ENCODE data around the gene TDRD3. TPM values are rescaled to one million over a fixed set of nuclear protein-coding genes. Genes with fewer than 3 reads are reported as not detected.

Gene TDRD3
- total RNA-seq, 1 donor from 2014 or later = 38.4 TPM

GRCh38 chr13:60519496-60519895 is 122.5 kb downstream of the TDRD3 start:
- no peak for DNase-seq
- no peak for ATAC-seq (ENCODE audit: poor library complexity)
- intact Hi-C loops (cut with DNase I) = no loop called here

GRCh38 chr13:60520902-60521569 is 124.0 kb downstream of the TDRD3 start:
- ATAC-seq (ENCODE audit: poor library complexity) (no peak), DNase-seq (no peak)
- intact Hi-C loops (cut with DNase I) = no loop called here

GRCh38 chr13:60538566-60538965 is 141.5 kb downstream of the TDRD3 start:
- DNase-seq (no peak), ATAC-seq (ENCODE audit: poor library complexity) (no peak)
- intact Hi-C loops (cut with DNase I) = no loop called here

DNA sequence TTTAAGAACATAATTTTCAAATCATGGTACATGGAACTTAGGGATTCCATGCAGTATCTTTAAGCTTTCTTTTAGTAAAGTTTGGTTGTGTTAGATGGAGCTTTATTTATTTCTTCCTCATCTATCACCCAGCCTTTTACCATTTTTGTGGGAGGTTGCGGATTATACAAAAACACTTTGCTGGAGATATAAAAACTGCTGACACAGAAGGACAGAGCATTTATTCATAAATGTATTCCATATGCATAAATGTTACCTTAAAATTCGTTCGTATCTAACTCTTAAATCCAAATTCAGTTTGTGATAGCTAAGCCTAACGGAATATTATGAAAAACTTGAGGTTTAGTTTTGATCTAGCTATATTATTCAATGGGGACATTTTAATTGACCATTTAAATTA is 143.3 kb downstream of the TDRD3 start:
- intact Hi-C loops (cut with DNase I) = no loop called here
- ATAC-seq (ENCODE audit: poor library complexity) (no peak), DNase-seq (no peak)

GRCh38 chr13:60562096-60562780 is 165.2 kb downstream of the TDRD3 start:
- intact Hi-C loops (cut with DNase I) = no loop called here
- DNase-seq (no peak), ATAC-seq (ENCODE audit: poor library complexity) (no peak)

DNA sequence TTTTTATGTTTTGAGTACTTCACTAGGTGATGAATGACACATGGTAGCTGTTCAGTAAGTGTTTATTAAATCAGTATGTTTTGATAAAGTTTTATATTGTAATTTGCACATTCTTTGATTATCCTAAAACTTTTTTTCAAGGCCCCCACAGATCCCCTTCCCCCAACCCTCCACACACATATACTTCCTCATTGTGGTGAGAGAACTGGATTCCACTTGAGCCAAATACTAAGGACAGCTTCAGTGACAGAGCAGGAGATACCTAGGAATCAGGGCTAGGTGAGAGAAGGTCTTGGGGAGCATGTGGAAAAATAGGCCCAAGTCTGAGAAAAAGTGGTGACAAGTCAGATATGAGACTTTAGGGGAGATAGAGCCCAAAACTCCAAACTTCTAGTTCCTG is 174.6 kb downstream of the TDRD3 start:
- DNase-seq = no peak
- no peak for ATAC-seq (ENCODE audit: poor library complexity)
- intact Hi-C loops (cut with DNase I) = no loop called here

DNA sequence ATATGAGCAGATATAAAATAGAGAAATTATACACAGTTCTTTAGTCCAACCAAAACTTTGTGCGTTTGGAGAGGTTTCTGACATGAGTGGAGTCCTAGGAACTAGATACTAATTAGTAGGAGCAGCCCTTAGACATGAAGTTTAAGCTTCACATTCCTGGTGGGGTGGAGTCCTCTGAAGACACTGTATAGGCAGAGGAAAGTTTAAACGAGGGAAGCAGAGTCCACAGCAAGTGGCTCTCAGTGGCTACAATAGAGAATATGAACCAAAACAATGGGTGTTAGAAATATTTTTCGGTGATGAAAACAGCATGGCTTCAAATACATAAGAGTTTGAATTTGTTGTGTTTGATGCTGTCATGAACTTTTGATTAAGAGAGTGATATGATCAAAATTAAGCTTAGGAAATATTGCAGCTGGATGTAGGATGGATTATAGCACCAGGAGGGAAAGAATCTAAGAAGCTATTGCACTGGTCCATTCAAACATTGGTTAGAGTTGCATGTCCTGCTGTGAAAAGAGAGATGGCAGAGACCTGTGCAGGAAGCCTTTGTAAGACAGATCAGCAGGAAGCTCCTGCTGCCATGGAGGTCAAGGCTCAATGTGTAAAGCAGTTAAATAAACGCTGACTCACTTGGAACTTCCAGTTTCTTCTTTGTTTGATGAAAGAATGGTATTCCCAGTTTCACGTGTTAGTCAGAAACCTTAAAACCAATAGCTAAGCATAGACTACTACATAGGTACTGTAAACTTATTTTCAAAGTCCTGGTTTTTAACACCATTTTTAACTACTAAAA is 175.2 kb downstream of the TDRD3 start:
- ATAC-seq (ENCODE audit: poor library complexity) = no peak
- no peak for DNase-seq
- intact Hi-C loops (cut with DNase I) = no loop called here

GRCh38 chr13:60572855-60573254 is 175.8 kb downstream of the TDRD3 start:
- intact Hi-C loops (cut with DNase I) = no loop called here
- DNase-seq (no peak), ATAC-seq (ENCODE audit: poor library complexity) (no peak)

DNA sequence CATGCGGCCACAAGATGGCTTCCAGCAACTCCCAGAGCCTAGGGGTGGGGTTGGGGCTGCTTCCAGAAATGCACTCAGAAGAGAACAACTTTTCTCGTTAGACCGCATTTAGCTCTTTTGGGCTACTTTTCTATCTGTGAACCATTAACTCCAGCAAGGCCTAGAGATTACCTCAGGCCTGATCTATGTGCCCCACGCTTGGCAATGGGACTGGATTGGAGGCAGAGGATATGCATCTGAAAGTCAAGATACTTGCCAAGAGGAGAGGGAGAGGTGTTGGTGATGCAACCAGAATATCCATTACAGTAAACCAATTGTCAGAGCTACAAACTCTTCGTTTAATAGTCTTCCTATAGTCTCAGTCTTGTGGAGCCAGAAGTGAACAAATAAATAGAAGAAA is 177.7 kb downstream of the TDRD3 start:
- ATAC-seq (ENCODE audit: poor library complexity) (no peak), DNase-seq (no peak)
- intact Hi-C loops (cut with DNase I) = no loop called here

- intact Hi-C loops (cut with DNase I) = no loop called here
- DNase-seq (no peak), ATAC-seq (ENCODE audit: poor library complexity) (no peak)
Measured at GRCh38 chr13:60575142-60575541, 178.1 kb downstream of the TDRD3 start.

DNA sequence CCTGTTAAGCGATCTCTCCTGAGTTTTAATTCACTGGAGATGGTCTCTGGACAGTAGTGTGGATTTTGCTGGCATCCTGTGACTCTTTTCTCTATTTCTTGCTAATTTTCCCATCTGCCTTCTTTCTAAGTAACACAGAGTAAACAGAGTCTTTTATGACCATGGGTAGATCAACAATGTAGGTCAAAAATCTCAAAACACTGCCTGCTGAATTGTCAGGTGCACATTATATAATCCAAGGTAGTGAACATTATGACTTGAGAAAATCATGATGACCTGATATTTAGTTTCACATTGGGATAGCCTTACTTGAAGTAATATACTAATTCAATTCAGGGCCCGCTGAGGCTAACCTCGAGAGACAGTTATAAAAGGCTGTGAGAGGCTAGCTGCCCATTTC is 180.7 kb downstream of the TDRD3 start:
- DNase-seq (no peak), ATAC-seq (ENCODE audit: poor library complexity) (no peak)
- intact Hi-C loops (cut with DNase I) = no loop called here

DNA sequence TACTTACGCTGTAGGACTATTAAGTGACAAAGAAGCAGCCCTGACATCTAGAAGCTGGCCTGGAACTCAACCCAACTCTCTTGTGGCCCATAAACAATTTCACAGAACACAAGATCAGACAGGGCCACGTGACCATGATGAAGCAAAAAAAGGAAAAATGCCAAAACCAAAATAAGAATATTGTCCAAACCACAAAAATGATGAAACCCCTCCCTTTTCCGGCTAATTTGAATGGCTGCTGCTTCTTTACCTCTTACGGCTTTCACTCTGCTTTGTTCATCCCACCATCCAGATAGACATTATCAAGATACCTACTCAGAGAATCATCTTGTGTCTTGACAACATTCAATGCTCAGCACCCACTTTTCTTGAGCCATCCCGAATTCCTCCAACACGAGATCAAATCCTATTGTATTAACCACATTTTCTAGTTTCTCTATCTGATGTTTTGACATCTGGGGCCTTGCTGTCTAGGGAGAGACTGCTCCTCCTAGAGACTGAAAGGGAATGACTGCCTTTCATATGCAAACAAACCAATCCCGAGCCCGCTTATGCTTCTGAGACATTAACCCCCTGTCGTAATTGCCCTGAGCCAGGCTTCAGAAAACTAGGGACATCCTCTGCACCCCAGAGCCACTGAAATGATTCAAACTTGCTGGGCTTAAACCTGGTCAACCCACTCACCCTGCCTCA is 186.3 kb downstream of the TDRD3 start:
- ATAC-seq (ENCODE audit: poor library complexity) = no peak
- intact Hi-C loops (cut with DNase I) = no loop called here
- DNase-seq = no peak

GRCh38 chr13:60583911-60584753 is 187.1 kb downstream of the TDRD3 start:
- no peak for DNase-seq
- ATAC-seq (ENCODE audit: poor library complexity) = no peak
- intact Hi-C loops (cut with DNase I) = no loop called here

DNA sequence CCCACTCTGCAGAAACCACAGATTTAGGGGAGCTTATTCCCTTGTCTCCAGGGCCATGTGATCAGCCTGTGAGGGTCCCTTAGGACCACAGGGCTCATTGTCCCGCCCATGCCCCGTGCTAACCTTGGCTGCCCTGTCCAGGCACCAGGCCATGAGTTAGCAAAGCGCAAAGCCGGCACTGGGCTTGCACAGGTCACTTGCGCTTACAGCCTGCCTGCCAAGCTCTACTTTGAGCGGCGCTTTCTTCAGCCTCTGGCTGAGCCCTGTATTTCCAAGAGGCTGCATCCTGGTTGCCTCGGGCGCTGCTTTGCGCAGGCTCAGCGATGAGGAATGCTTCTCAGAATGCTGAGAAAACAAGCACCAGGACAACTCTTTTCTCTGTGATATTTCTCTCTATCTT is 188.0 kb downstream of the TDRD3 start:
- no peak for DNase-seq
- no peak for ATAC-seq (ENCODE audit: poor library complexity)
- intact Hi-C loops (cut with DNase I) = no loop called here

DNA sequence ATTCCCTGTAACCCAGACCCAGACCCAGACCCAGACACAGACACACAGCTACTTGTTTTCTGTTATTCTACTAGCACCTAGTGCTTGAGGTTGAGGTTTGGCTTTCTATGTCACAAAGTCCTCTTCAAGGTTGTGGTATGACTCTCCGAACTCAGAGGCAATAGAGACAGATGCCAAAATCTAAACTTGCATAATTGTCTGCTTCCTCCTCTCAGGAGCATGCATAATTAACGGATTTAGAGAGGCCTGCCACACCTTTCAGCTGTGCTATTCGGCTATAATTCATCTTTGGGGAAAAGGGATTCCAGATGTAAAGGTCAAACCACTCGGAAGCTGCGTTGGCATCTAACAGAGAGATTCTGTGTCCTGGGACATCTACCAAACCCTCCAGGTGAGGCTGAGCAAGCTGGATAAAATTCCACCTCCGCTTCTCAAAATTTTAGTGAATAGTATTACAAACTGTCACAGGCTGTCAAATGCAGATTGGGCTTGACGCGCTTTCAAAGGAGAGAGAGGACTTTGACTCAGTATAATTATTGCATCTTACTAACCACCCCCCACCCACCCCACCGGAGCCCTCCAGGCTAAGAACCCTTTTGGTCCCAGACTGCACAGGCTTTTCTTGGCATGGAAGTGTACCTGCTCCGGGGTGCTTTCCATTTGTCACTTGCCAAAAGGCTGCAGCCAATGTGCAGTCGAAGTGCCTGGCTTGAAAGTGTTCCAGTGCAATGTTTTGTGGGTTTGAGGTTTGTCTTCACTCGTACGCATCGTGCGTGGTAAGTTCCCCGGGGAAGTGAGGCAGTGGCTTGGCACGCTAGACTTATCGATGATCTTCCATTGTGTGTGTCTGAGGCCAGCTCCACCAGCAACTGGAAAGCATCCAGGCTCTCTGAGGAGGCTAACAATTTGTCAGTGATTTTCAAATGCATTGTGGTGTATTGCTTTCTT is 194.1 kb downstream of the TDRD3 start:
- DNase-seq (no peak), ATAC-seq (ENCODE audit: poor library complexity) (no peak)
- intact Hi-C loops (cut with DNase I) = no loop called here

- ATAC-seq (ENCODE audit: poor library complexity) = no peak
- DNase-seq = no peak
- intact Hi-C loops (cut with DNase I) = no loop called here
Measured at GRCh38 chr13:60603049-60603448, 206.0 kb downstream of the TDRD3 start.

- intact Hi-C loops (cut with DNase I) = no loop called here
- ATAC-seq (ENCODE audit: poor library complexity) (no peak), DNase-seq (no peak)
Measured at GRCh38 chr13:60604058-60604457, 207.0 kb downstream of the TDRD3 start.
